GM21447 (cell line): ENCODE results near the gene EXOG.

ENCODE experiments used
- ATAC-seq: cut with Tn5 transposase; IDR thresholded peaks from one replicate; pipeline ENCODE4 v1.9.1; 2021; ENCODE audit not compliant: unreplicated experiment

EXOG gene

DNA sequence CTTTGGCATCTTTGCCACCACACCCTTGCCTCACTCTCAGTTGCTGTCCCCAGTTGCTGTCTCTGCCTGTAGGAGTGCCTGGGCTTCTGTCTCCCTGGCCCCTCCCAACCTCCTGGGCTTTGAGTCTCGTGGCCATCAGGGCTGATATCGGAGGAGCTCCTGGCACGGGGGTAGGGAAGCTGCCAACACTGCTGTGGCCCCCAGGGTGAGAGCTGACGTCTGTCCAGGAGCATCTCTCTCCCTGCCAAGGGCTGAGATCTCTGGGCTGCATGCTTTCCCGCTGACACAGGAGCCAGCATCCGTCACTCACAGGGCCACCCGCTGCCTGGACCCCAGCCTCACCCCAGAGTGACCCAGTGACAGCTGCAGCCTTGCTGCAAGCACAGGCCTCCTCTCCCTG is 47.4 kb downstream of the EXOG start:
- no peak for ATAC-seq

DNA sequence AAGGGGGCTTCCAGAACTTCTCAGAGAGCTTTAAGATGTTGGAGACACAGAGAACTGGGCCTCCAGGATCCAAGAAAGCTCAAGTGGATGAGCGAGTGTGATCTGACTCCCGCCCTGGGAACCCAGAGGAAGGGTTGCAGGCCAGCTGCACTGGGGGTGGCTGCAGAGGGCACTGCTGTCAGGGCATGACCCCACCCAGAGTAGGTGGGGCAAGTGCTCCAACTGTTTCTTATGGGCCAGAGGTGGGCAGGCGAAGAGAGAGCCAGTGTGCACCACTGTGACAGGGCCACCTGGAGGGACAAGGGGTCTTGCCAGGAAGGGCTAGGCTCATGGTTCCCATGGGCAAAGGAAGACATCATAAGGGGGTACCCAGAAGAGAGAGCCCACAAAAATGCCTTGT is 48.8 kb downstream of the EXOG start:
- no peak for ATAC-seq

DNA sequence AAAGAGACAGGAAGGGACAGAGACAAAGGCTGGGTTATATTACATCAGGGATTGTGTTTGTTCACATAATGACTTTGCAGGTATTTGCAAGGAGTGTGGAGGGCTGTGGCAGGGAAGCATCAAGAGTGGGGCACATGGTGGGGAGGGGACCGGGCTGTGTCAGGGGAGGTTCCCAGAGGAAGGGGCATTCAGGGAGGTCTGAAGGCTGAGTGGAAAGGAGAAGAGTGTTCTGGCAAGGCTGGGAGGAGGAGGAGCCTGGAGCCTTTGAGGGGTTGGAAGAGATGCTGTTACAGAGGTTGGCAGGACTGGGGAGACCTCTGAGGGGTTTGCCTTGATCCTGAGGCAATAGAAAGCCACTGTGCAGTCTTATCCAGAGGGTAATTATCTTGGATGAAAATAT is 49.4 kb downstream of the EXOG start:
- no peak for ATAC-seq

DNA sequence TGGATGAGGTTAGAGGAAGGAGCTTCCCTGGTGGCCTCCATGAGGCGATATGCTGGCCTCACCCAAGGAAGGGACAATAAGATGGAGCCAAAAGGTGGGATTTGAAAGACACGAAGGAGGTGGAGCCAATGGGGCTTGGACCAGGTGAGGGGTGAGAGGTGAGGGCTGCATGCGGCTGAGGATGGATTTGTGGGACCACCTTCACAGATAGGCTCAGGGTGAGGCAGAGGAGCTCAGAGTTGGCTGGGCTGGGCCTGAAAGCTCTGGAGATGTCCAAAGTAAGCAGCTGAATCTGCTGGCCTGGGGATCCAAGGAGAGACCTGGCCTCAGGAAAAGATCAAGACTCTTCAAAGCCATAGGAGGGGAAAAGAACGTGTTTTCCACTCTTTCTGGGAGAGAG is 49.8 kb downstream of the EXOG start:
- no peak for ATAC-seq

DNA sequence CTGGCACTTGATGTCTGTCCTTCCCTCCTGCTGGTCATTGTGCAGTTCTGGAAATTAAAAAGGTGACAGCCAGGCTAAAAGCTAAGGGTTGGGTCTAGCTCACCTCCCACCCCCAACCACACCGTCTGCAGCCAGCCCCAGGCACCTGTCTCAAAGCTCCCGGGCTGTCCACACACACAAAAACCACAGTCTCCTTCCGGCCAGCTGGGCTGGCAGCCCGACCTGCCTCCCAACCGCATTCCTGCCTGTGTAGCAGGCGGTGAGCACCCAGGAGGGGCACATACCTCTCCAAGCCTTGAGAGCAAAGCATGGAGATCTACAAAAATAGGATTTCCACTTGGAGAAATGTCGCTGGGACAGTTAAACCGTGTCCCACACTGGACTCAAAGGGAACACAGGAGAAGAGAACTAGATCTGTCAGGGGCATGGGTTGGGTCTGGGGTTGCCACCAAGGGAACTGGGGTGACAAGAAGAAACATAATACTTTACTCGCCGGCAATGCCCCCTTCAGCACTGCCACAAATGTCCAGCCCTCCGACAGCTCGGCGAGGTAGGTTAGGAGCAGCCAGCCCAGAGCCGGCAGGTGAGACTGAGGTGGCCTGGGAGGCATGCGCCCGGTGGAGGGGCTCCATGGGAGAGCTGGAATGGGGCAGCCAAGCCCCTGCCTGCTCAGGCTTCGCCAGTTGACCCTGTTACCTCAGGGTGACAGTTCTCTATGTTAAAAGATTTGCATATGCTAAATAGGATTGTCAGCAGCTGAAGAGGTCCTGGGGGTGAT is 52.2 kb downstream of the EXOG start:
- ATAC-seq, result no peak

DNA sequence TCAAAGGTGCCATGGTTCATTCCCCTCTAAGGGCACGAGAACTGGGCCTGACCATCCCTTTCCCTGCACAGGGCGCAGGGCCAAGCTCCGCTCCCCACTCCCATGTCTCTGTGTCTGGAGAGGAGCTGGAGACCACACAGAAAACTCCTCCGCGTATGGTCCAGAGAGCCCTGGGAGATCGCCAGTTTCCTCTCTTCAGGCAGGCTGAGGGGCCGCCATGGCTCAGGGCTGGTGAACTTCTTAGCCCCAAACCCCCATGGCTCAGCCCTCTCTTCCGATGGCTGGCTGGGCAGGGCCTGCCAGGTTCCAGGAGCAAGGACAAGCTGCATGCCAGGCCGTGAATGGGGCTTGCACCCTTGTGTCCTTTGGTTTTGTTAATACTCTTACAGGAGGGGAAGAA is 52.9 kb downstream of the EXOG start:
- no peak for ATAC-seq

DNA sequence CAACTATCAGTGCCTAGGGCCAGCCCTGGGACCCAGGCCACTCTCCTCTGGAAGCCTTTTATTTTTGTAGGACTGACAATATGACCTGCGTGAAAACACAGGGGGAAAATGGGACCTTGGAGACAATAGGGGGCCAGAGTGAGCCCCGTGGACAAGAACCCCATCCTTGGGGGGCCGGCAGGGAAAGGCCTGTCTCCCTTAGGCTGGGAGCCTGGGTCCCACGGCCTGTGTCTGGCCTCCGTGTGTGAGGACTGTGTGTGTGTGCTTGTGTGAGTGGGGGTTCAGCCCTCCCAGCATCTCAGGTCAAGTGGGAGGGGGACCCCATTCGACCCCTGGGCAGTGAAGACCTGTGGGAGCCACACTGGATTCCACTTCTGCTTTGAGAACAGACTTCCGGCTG is 53.3 kb downstream of the EXOG start:
- ATAC-seq, result no peak

DNA sequence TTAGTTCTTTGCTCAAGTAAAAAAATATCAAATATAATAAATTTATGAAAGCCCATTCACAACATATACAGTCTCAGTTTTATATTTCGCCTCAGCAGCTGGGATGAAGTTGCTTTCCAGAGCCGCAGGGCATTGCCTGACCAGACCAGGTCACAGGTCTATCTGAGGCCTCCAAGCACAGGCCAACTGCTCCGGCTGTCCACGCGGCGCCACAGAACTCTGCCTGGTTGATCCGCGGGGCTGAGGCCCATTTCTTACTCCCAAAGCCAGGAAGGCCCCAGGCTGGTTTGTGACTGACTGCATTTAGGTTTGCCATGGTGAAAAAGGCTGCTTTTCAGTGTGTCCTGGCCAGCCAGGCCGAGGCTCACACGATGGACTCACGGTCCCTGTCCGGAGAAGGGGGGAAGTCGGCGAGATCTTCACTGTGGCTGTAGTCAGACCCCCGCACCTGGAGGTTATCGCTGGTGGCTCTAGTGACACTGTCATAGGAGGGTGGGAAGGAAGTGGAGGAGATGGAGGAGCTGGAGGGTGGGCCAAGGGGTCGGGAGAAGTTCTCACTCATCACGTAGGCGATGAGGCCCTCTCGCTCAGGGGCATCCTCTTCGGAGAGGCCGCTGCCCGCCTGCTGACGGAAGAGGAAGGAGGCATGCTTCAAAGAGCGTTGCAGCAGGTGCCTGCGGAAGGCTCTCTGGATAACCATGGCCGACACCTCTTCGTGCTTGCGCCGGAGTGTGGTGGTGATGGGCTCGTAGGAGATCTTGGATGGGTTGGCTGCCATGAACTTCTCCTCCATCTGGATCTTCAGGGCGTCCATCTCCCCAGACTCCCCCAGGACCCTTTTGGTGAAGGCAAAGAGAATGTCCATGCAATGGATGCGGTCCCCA is 54.1 kb downstream of the EXOG start:
- no peak for ATAC-seq

DNA sequence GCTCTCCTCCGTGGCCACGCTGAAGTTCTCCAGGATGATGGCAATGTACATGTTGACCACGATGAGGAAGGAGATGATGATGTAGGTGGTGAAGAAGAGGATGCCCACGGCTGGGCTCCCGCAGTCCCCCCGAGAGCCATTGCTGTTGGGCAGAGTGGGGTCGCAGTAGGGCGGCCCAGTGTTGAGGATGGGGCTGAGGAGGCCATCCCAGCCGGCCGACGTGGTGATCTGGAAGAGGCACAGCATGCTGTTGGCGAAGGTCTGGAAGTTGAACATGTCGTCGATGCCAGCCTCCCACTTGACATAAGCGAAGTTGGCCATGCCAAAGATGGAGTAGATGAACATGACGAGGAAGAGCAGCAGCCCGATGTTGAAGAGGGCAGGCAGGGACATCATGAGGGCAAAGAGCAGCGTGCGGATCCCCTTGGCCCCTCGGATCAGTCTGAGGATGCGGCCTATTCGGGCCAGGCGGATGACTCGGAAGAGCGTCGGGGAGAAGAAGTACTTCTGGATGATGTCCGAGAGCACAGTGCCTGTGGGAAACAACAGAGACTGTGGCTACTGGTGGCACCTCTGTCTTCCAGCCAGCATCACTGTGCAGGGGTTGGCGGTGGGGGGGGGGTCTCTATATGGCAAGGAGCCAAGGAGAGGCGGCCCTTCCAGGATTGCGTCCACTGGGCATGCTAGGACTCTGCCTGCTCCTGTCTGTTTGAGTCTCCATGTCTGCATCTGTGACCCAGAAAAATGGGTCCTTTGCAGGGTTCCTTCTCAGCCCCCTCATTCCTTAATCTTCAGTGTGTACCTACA is 55.1 kb downstream of the EXOG start:
- ATAC-seq, result no peak

DNA sequence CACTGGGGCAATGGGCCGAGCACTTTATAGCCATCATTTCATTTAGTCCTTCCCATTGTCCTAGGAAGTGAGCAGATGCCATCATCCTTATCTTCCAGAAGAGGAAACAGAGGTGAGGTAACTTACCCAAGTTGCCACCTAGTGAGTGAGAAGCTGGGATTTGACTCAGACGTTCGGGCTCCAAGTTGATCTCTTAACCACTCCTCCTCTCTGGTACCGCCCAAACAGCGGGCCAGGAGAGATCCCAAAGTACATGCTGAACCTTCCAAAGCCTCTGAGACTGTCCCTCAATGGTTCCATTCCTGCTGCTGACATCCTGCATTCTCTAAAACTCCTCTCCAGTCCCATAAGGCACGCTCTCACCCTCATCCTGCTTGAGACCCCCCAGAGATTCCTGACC is 56.2 kb downstream of the EXOG start:
- no peak for ATAC-seq

DNA sequence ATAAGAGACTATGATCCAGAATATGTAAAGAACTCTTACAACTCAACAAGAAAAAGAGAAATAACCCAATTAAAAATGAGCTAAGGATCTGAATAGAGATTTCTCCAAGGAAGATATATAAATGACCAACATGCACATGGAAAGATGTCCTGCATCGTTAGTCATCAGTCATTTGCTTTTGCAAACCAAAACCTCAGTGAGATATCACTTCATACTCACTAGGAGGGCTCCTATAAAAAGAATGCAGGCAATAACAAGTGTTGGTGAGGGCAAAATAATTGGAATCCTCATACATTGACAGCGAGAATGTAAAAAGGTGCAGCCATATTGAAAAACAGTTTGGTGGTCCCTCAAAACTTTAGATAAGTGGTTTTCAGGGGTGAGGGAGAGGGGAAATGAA is 56.9 kb downstream of the EXOG start:
- ATAC-seq, result no peak

DNA sequence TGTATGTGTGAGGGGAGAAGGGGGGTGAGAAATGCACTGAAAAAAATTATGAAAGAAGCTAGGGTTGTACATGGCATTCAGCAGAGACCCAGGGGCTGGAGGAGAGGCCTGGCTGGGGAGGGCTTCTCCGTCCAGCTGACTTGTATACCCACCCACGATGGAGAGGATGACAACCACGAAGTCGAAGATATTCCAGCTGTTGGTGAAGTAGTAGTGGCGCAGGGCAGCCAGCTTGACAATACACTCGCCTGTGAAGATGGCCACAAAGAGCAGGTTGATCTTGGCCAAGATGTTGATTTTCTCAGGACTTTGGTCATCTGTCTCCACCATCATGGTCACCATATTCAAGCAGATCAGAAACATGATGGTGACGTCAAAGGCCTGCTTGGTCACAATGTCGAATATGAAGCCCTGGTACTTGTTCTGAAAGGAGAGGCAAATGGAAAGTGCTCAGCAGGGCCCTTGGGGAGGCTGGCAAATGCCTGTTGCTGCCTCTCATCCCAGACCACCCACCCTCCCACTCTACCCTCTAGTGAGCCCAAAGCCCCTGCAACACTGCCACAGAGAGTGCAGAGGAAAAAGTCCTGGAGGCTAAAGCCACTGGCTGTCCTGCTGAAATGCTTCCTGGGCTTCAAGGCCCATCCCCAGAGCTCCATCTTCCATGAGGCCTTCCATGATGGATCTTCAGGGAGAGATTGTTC is 58.1 kb downstream of the EXOG start:
- ATAC-seq, result no peak

DNA sequence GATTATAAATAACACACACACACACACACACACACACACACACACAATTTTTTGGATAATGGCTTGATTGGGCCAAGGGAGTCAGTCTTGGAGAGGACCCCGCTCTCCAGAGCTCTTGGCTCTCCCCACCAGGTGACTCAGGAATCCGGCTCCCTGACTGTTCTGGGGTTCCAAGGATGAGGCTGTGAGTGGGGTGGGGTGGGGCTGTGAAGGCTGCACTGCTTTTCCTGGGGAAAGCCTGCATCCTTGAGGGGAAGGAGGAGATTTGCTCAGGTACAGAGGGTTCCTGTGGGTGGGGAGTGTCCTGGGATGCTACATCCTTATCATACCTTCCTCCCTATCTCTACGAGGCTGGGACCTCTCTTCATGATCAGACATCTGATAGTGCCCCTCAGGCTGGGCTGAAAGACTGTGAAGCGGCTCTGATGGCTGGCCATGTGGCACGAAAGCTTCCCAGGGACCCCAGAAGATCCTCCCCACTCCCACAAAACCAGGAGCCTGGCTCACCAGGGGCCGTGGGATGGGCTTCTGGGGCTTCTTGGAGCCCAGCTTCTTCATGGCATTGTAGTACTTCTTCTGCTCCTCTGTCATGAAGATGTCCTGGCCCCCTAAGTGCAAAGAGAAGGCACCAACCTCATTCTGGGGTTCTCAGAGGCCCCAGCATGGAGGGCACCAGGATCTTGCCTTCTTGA is 59.2 kb downstream of the EXOG start:
- no peak for ATAC-seq

DNA sequence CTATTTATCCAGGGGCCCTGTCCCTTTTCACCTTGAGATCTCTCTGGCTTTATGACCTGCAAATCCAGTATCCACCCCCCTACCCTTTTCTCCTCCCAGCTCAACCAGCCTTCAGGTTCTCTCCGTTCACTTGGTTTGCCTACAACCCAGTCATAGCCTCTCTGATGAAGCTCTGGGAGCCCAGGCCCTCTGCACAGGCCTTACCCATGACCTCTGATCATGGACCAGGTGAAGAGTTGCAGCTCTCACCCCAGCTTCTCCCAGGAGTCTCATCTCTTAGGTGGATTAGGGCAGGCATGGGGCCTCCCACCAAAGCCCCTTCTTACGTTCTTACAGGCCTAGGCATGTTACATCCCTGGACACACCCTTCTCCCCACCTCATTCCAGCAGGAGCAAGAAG is 59.8 kb downstream of the EXOG start:
- ATAC-seq, result no peak

DNA sequence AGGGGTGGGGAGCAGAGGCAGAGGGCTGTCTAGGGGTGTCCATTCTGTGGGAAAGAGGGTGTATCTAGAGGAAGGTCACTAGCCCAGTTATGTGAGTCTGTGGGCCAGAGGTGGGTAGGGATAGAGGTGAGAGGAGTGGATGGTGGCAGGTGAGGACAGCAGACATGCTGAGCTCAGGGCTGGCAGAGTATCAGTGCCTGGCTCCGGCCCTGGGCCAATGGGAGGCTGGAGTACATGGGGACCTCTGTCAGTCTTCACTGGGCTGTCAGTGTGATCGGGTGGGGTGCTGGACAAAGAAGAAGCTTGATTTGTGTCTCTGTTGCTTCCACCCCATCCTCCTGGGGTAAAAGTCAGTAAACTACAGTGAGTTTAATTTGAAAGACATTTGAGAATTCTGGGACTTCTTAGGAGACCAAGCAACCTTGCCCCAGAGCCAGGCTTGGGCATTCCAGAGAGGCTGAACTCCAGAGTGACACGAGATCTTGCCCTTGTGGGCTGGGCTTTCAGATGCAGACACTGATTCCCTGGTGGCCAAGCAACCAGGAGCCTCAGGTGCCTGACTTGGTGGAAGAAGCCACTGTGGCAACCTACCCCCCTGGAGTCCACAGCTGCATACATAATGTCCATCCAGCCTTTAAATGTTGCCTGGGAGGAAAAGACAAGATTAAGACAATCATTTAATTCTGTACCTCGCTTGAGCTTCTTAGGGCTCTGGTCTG is 60.7 kb downstream of the EXOG start:
- no peak for ATAC-seq

DNA sequence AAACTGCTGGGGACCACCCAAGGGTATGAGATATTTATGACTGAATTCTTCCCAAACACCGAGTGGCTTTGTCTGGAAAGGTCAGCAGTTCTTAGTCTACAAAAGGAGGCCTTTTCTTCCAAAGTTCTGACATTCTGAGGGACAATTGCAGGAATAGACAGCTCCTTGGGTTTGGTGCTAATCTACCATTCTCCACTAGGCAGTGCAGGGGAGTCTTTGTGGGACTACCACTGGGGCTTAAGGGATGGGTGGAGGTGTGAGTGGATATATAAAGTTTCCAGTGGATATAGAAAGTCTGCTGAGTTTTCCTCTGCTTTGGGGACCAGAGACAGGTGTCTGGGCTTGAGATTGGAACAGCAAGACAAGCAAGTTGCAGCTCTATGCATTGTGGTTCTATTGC is 62.7 kb downstream of the EXOG start:
- ATAC-seq, result no peak

DNA sequence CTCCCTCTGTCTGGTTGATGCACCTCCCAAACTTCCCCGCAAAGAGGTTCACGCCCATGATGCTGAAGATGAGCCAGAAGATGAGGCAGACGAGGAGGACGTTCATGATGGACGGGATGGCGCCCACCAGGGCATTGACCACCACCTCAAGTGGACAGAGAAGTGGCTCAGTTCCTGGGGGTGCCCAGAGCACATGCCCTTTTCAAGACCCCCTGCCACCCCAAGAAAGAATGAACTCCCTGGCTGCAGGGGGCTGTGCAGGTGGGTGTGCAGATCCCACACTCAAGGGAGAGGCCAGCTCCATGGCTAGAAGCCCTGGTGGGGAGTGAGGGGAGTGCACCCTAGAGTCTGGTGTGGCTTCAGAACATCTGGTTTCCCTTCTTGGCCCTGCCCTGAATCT is 64.1 kb downstream of the EXOG start:
- ATAC-seq, result no peak

DNA sequence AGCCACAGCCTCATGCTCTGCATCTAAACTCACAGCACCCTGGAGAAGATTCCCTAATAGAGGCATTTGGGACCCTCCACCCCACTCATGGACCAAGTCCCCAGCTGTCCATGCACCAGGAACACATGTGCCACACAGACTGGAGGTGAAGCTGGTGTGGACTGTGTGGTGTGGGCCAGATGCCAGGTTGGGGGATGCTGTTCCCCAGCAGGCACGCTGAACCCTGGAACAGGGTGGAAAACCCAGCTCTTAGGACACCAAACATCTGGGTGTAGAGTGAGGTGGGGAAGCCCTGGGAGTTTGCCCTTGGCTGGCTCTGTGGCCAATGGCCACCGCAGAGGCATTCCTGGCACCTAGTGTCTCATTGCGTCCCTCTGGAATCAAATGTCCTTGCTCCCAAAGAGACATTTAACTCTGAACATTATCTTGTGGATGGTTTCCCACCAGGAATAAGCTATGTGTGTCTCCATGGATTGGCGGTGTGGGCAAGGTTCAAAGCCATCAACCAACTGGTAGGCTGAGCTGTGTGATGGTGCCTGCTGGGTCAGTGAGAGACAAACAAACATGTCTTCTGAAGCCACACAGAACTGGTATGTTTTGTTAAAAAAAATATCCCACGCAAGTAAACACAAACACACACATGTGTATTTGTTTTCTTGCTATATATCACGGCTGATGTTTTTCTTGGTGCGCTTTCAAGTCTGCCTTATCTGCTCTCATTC is 65.0 kb downstream of the EXOG start:
- no peak for ATAC-seq
